T-helper 1 cell (primary cell): ENCODE data around the gene IL21R.
A peak's percentile ranks its signal among the peaks of the same experiment; 100 is the strongest.
"Not testable (repeated sequence)": the region's sequence is repeated elsewhere in the genome, so short reads cannot be mapped to it uniquely, and the experiment has no call there.

Source experiments
- DNase-seq, 5 donors: peaks; one replicate each; pipeline ENCODE4 v3.0.0-alpha.2; 2012 to 2020

The IL21R gene

DNA sequence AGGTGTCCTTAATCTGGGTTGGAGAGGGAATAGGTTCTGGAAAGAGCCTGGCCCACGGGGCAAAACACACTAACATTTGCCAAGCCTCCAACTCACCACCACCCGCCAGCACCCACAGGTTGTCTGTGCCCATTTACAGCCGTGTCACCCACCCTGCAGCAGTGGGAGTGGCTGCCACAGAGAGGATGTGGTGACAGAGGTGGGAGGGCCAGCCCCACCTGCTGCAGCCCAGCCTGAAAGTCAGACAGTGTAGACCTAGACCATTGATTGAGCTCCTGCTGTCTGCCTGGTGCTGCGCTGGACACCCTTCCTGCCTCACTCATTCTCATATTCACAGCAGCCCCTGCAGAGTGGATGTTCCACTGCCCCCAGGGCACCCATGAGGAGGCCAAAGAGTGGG, 44.7 kb downstream of the IL21R start:
- peak; percentile 54 to 86 (median 74) for DNase-seq

DNA sequence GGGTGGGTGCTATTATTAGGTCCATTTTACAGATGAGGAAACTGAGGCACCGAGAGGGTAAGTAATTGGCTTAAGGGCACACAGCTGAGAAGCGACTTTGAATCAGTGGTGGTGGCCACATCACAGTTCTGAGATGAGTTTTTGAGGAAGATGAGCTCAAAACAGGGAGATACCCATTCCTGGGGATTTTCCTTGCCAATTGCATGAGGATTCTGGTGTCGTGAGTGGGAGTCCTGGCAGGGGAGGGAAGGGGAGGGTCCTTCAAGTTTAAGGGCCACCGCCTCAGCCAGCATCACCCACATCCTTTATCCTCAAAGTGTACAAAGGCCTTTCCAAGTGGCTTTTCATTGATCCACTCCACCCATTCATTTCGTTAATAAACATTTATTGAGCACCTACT, 45.3 kb downstream of the IL21R start:
- DNase-seq, result no peak

GRCh38 chr16:27448532-27449433, 46.8 kb downstream of the IL21R start:
- no peak for DNase-seq

DNA sequence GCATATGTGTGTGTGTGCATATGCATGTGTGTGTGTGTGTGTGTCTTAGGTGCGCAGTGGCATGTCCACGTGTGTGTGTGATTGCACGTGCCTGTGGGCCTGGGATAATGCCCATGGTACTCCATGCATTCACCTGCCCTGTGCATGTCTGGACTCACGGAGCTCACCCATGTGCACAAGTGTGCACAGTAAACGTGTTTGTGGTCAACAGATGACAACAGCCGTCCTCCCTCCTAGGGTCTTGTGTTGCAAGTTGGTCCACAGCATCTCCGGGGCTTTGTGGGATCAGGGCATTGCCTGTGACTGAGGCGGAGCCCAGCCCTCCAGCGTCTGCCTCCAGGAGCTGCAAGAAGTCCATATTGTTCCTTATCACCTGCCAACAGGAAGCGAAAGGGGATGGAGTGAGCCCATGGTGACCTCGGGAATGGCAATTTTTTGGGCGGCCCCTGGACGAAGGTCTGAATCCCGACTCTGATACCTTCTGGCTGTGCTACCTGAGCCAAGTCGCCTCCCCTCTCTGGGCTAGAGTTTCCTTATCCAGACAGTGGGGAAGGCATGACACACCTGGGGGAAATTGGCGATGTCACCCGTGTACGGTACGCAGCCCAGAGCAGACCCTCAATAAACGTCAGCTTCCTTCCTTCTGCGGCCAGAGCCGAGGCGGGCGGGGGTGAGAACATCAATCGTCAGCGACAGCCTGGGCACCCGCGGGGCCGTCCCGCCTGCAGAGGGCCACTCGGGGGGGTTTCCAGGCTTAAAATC, 47.6 kb downstream of the IL21R start:
- DNase-seq, result peak; percentile 53 to 75 (median 62)

DNA sequence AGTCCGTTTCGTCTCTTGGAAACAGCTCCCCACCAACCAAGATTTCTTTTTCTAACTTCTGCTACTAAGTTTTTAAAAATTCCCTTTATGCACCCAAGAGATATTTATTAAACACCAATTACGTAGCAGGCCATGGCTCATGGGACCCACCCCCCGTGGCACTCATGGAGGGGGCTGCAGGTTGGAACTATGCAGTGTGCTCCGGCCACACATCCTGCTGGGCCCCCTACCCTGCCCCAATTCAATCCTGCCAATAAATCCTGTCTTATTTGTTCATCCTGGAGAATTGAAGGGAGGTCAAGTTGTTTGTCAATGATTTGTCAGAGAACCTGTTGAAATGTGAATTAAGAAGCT, 48.2 kb downstream of the IL21R start:
- DNase-seq, result no peak

DNA sequence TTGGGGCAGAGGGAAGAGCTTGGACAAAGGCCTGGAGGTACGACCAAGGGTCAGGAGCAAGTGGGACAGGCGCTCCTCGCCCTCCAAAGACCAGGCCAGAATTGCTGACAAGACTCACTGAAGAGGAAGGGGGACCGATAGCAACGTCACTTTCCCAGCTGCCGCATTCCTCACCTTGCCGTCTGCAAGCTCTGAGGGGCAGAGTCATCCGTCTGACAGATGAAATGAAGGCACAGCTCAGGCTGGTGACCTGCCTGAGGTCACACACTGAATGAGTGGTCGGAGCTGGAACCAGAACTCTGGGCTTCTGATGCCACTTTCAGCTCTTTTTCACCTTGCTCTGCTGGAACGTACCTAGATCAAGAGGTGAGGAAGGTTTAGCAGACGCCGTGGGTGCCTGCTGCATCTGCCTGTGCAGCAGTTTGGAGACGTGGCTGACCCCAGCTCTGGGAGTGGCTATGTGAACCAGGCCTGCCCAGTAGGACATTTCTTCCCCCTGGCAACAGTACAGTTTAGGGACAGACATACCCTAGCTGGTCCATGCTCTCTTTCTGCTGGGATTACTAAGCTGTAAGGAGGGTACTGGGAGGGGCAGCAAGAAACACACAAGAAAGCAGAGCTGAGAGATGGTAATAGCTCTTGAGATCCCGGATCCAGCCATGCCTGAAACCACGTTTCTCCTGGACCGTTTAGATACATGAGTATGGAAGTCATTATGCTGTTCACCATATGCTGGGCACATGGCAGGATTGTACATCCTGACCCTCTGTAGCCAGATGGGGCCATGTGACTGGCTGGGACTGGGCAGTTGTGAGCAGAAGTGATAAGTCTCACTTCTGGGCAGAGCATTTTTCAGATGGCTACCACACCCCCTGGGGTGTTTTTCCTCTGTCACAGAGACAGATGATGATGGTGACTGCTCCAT, 50.9 kb downstream of the IL21R start:
- no peak for DNase-seq

DNA sequence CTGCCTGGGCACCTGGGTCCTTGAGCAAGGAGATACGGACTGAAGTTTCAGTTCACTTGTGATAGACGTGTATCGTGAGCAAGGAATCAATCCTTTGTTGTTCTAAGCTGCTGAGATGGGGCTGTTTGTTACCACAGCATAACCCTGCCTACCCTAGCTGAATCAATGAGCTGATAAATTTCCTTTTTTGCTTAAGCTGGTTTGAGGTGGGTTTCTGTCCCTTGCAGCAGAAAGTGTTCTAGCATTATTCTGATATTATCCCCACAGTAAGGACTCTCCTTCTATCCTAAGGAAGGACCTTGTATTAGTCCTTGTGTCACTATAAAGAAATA, 51.5 kb downstream of the IL21R start:
- no peak for DNase-seq

- DNase-seq, result peak in 1 of 5 donors; percentile 24
These were observed 53.7 kb downstream of the IL21R start for GRCh38 chr16:27455700-27456099.

DNA sequence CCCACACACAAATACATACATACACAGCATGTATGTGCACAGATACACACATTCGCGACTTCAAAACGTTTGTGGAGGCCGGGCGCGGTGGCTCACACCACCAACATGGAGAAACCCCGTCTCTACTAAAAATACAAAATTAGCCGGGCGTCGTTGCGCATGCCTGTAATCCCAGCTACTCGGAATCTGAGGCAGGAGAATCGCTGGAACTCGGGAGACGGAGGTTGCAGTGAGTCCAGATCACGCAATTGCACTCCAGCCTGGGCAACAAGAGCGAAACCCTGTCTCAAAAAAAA, 55.6 kb downstream of the IL21R start:
- not testable (repeated sequence) for DNase-seq

GRCh38 chr16:27458258-27458657, 56.3 kb downstream of the IL21R start:
- DNase-seq, result no peak

DNA sequence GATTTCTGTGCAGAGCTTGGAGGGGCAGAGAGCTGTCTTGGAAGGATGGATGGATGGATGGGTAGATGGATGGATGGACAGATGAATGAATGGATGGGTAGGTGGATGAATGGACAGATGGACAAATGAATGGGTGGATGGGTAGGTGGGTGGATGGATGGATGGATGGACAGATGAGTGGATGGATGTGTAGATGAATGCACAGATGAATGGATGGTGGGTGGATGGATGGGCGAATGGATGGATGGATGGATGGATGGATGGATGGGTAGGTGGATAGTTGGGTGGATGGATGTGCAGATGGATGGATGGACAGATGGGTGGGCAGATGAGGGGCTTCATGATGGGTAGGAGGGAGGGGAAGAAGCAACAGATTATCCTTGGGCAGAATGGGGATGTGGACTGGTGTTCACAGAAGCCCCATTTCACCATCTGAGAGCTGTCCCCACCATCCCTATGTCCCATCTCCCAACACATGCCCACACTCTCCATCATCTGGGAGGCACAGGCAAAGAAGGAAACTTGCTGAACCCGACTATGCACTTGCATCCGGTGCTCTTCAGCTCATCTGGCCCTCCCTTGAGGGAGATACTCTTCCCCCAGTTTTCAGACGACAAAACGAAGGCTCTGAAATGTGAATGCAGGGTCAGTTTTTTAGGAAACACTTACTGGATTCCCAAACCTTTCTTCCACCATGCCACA, 57.2 kb downstream of the IL21R start:
- DNase-seq, result no peak

DNA sequence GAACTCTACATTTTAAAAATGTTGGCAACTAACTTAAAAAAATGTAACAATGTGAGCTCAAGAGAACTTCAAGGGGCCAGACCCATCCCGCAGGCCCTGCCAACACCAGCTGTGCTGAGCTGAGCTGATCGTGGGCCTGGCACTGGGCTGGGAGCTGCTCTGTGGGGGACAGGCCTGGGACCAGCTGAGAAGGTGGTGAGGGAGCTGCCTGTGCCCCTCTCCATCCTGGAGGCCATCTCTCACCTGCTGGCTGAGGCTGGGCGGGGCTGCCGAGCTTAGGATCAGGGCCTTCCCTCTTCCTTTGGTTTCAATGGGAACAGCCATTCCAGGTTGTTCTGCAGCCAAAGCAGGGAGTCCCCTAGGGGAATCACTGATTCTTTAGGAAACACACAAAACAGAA, 58.2 kb downstream of the IL21R start:
- DNase-seq, result no peak

- DNase-seq, result no peak
These were observed 58.9 kb downstream of the IL21R start for GRCh38 chr16:27460663-27461482.

- no peak for DNase-seq
These were observed 59.7 kb downstream of the IL21R start for GRCh38 chr16:27461483-27462171.

- no peak for DNase-seq
These were observed 60.3 kb downstream of the IL21R start for GRCh38 chr16:27462200-27462845.

DNA sequence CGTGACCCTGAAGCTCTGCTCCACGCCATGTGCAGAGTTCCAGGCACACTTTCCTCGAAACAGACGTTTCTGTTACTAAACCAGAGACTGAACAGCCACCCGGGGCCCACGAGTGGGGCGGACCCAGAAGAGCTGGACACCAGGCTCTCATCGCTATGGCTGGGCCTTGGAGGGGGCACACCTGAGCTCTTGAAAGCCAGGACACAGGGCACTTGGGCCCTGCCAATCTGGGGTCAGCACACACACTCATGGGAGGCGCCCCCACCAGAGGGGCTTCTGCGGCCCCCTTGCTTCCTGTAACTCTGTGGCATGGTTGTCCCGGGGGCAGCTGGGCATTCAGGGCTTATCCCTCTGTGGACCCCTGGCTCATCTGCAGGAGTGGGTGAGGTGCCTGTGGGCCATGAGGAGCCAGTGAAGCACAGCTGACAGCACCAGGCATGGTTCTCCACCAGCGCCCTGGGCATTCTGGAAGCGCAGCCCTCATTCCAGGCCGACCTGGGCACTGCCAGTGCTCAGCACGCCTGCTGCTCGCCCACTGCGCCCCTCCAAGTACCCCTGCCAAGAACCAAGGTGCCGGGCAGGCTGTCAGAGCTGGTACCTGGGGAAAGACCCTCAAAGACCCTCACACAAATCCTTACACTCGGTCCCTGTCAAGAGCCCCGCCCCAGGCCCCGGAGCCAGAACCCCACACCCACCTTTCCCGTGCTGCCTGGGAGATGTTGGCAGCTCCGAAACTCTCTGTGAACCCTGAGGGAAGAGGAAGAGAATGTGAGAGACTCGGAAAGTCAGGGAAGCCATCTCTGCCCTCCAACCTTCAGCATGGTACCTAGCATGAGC, 61.1 kb downstream of the IL21R start:
- no peak for DNase-seq

DNA sequence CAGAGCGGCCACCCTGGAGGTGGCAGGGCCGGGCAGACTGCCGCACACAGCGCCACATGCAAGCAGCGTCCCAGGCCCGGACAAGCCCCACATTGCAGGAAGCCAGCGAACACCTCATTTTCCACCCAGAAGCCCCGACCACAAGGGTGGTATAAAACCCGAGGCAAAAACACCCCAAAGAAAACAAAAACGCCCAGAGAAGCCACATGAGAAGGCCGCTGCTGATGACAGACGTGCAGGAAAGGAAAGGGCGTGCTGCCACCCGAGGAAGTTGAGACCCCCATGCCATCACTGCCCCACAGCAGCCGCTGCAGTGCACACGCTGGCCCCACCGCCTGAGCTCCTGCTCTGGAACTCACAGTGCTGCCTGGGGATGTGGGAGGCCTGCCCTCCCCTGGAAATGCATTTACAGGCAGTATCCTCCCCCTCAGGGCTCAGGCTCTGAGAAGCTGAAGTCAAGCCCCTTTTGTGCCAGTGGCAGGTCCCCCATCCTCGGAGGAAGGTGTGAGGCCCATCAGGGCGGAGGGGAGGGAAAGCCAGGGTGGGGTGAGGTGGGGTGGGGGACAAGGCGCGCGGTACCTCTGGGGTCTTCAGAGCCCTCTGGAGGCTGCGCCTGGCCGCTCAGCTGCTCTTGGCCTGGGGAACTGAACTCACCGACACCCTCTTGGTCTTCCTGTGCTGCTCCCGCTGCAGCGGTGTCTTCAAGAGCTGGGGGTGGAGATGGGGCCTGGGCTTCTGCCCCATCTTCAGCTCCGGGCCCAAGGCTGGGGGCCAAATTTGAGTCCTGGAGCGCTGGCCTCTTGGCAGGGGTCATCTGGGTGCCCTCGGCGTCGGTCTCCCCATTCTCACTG, 62.0 kb downstream of the IL21R start:
- peak in 3 of 5 donors; percentile 27 to 43 (median 32) for DNase-seq

- no peak for DNase-seq
These were observed 62.9 kb downstream of the IL21R start for GRCh38 chr16:27464626-27465482.
